ENCODE measurements around the gene MTG2. TPM values are rescaled to one million over a fixed set of nuclear protein-coding genes. Genes with fewer than 3 reads are reported as not detected.

Gene MTG2
- total and polyA plus RNA-seq, 2 of the 8 experiments (the other 6 are each of a cell fraction or from before 2014, with no cell fraction given) = 14.4 to 22.8 TPM

GRCh38 chr20:62200491-62201172, 17.8 kb downstream of the MTG2 start (continued):
- TF ChIP-seq CHD7 (IDR thresholded peaks at IDR 0.05; ENCODE audit: insufficient replicate concordance, low read length) = no peak
- TF ChIP-seq CREB1 (IDR thresholded peaks at IDR 0.05) = no peak
- no peak for TF ChIP-seq HDAC6 (IDR thresholded peaks at IDR 0.05; ENCODE audit: low read depth, low read length)
- TF ChIP-seq ATF2 (IDR thresholded peaks at IDR 0.05; ENCODE audit: low read length) = no peak
